Measurements from ENCODE around the gene TAS2R30.

The TAS2R30 gene

GRCh38 chr12:11166300-11166699, 31.9 kb upstream of the TAS2R30 start:
- peaks cover 34 to 96% (median 71%) of the 10 kb centered on the region in 11 experiments; a peak in 20 of 22 replicates for H4K20me1 ChIP-seq
- H3K27me3 ChIP-seq, result no peaks in the 10 kb centered on the region; a peak in 1 of 22 replicates
- H3K4me2 ChIP-seq, result no peak overlapping the region
- peaks cover 36 to 84% (median 67%) of the 10 kb centered on the region in 11 experiments for H3K36me3 ChIP-seq
- H3K27ac ChIP-seq, result no peak overlapping the region
- TF ChIP-seq Cebpa-rat (IDR thresholded peaks at IDR 0.05), result no peak
- H3K4me3 ChIP-seq, result no peak overlapping the region
- H3K9me3 ChIP-seq (replicated peaks in 1 of 11), result peaks cover 0 to 4% (median 0%) of the 10 kb centered on the region in 11 experiments; a peak in 3 of 22 replicates
- H3K9ac ChIP-seq, result no peak overlapping the region
- H3K4me1 ChIP-seq, result peaks cover 18 to 28% (median 22%) of the 10 kb centered on the region in 10 experiments

- Histone ChIP-seq H3K27ac (no peak overlapping the region), H4K20me1 (peaks cover 32 to 95% (median 67%) of the 10 kb centered on the region in 11 experiments; a peak in 20 of 22 replicates), H3K36me3 (peaks cover 47 to 93% (median 75%) of the 10 kb centered on the region in 11 experiments), H3K4me1 (peaks cover 4 to 14% (median 8%) of the 10 kb centered on the region in 10 experiments; a peak in 19 of 20 replicates), H3K9ac (no peak overlapping the region), H3K9me3 (replicated peaks in 1 of 11) (peaks cover 0 to 5% (median 3%) of the 10 kb centered on the region in 11 experiments; a peak in 4 of 22 replicates), H3K4me2 (no peak overlapping the region), H3K4me3 (no peak overlapping the region), H3K27me3 (no peaks in the 10 kb centered on the region)
- no peak for TF ChIP-seq Cebpa-rat (IDR thresholded peaks at IDR 0.05)
These were observed 29.9 kb upstream of the TAS2R30 start for GRCh38 chr12:11164384-11164783.

GRCh38 chr12:11162502-11162901, 28.1 kb upstream of the TAS2R30 start:
- Histone ChIP-seq H3K9me3 (replicated peaks in 1 of 11) (peaks cover 3 to 13% (median 6%) of the 10 kb centered on the region in 11 experiments; a peak in 13 of 22 replicates), H3K36me3 (peaks cover 55 to 93% (median 73%) of the 10 kb centered on the region in 11 experiments), H3K27me3 (no peaks in the 10 kb centered on the region), H3K4me1 (0 out of 20 replicates have a peak, but pooled peaks cover 0 to 4% (median 0%) of the 10 kb centered on the region in 10 experiments), H3K27ac (no peak overlapping the region), H3K4me3 (no peak overlapping the region), H4K20me1 (peaks cover 24 to 90% (median 68%) of the 10 kb centered on the region in 11 experiments; a peak in 20 of 22 replicates), H3K4me2 (no peak overlapping the region), H3K9ac (no peak overlapping the region)
- TF ChIP-seq Cebpa-rat (IDR thresholded peaks at IDR 0.05), result no peak

- TF ChIP-seq Cebpa-rat (IDR thresholded peaks at IDR 0.05), result no peak
- Histone ChIP-seq H4K20me1 (peaks cover 8 to 55% (median 35%) of the 10 kb centered on the region in 11 experiments; a peak in 17 of 22 replicates), H3K4me3 (no peak overlapping the region), H3K4me1 (no peaks in the 10 kb centered on the region), H3K9ac (no peak overlapping the region), H3K9me3 (replicated peaks in 1 of 11) (peaks cover 30 to 45% (median 40%) of the 10 kb centered on the region in 11 experiments), H3K27me3 (no peaks in the 10 kb centered on the region), H3K36me3 (peaks cover 48 to 91% (median 69%) of the 10 kb centered on the region in 11 experiments), H3K4me2 (no peak overlapping the region), H3K27ac (no peak overlapping the region)
These were observed 24.5 kb upstream of the TAS2R30 start for GRCh38 chr12:11158885-11159444.

- Histone ChIP-seq H3K27me3 (no peaks in the 10 kb centered on the region), H3K36me3 (peaks cover 30 to 75% (median 56%) of the 10 kb centered on the region in 11 experiments), H3K9me3 (replicated peaks in 1 of 11) (peaks cover 39 to 60% (median 52%) of the 10 kb centered on the region in 11 experiments), H3K27ac (no peak overlapping the region), H3K4me1 (no peaks in the 10 kb centered on the region), H3K4me3 (no peak overlapping the region), H3K4me2 (no peak overlapping the region), H4K20me1 (peaks cover 0 to 14% (median 4%) of the 10 kb centered on the region in 11 experiments; a peak in 6 of 22 replicates), H3K9ac (no peak overlapping the region)
- TF ChIP-seq Cebpa-rat (IDR thresholded peaks at IDR 0.05), result no peak
These were observed 20.0 kb upstream of the TAS2R30 start for GRCh38 chr12:11154400-11154925.

- Histone ChIP-seq H3K9me3 (replicated peaks in 1 of 11) (peaks cover 37 to 52% (median 47%) of the 10 kb centered on the region in 11 experiments), H3K9ac (no peak overlapping the region), H3K4me2 (no peak overlapping the region), H3K4me3 (no peak overlapping the region), H3K27ac (no peak overlapping the region), H3K27me3 (no peaks in the 10 kb centered on the region), H4K20me1 (peaks cover 0 to 6% (median 0%) of the 10 kb centered on the region in 11 experiments; a peak in 5 of 22 replicates), H3K36me3 (peaks cover 28 to 62% (median 44%) of the 10 kb centered on the region in 11 experiments), H3K4me1 (no peaks in the 10 kb centered on the region)
- TF ChIP-seq Cebpa-rat (IDR thresholded peaks at IDR 0.05), result no peak
These were observed 18.3 kb upstream of the TAS2R30 start for GRCh38 chr12:11152725-11153124.

- Histone ChIP-seq H4K20me1 (peaks cover 0 to 12% (median 0%) of the 10 kb centered on the region in 11 experiments; a peak in 7 of 22 replicates), H3K27ac (no peak overlapping the region), H3K36me3 (peaks cover 20 to 44% (median 32%) of the 10 kb centered on the region in 11 experiments)
These were observed 16.4 kb upstream of the TAS2R30 start for GRCh38 chr12:11150832-11151231.

GRCh38 chr12:11147420-11147819, 13.0 kb upstream of the TAS2R30 start:
- no peaks in the 10 kb centered on the region for H3K4me1 ChIP-seq
- no peaks in the 10 kb centered on the region for H3K27me3 ChIP-seq
- no peak overlapping the region for H3K4me3 ChIP-seq
- H3K4me2 ChIP-seq, result no peak overlapping the region
- peaks cover 26 to 39% (median 30%) of the 10 kb centered on the region in 11 experiments for H3K36me3 ChIP-seq
- H3K27ac ChIP-seq, result no peak overlapping the region
- H4K20me1 ChIP-seq, result peaks cover 0 to 19% (median 3%) of the 10 kb centered on the region in 11 experiments; a peak in 5 of 22 replicates
- H3K9me3 ChIP-seq (replicated peaks in 1 of 11), result peaks cover 26 to 48% (median 41%) of the 10 kb centered on the region in 11 experiments
- no peak for TF ChIP-seq Cebpa-rat (IDR thresholded peaks at IDR 0.05)
- no peak overlapping the region for H3K9ac ChIP-seq

More at GRCh38 chr12:11150832-11151231, 16.4 kb upstream of the TAS2R30 start:
- Histone ChIP-seq H3K9ac (no peak overlapping the region), H3K4me1 (no peaks in the 10 kb centered on the region), H3K4me3 (no peak overlapping the region), H3K9me3 (replicated peaks in 1 of 11) (peaks cover 21 to 43% (median 34%) of the 10 kb centered on the region in 11 experiments), H3K27me3 (no peaks in the 10 kb centered on the region), H3K4me2 (no peak overlapping the region)
- TF ChIP-seq Cebpa-rat (IDR thresholded peaks at IDR 0.05), result no peak

- Histone ChIP-seq H3K36me3 (peaks cover 24 to 47% (median 39%) of the 10 kb centered on the region in 11 experiments; a peak in 20 of 22 replicates), H3K4me2 (no peak overlapping the region), H3K4me3 (no peak overlapping the region), H4K20me1 (peaks cover 0 to 29% (median 4%) of the 10 kb centered on the region in 11 experiments; a peak in 6 of 22 replicates), H3K27me3 (no peaks in the 10 kb centered on the region), H3K27ac (no peak overlapping the region), H3K9me3 (replicated peaks in 1 of 11) (peaks cover 18 to 52% (median 38%) of the 10 kb centered on the region in 11 experiments), H3K9ac (no peak overlapping the region), H3K4me1 (no peaks in the 10 kb centered on the region)
- no peak for TF ChIP-seq Cebpa-rat (IDR thresholded peaks at IDR 0.05)
These were observed 9.9 kb upstream of the TAS2R30 start for GRCh38 chr12:11144297-11144696.
